Fibroblast of the conjunctiva (primary cell): ENCODE data around the gene DOK1.
"Not testable (repeated sequence)": the region's sequence is repeated elsewhere in the genome, so short reads cannot be mapped to it uniquely, and the experiment has no call there.

ENCODE experiments used
- DNase-seq: peaks from one replicate; pipeline ENCODE4 v3.0.0-alpha.2; 2010; ENCODE audit warnings: low read depth

DOK1 gene

GRCh38 chr2:74548900-74549826 is 5.4 kb upstream of the DOK1 start:
- DNase-seq = no peak

GRCh38 chr2:74550231-74550630 is 4.3 kb upstream of the DOK1 start:
- no peak for DNase-seq

- DNase-seq = no peak
Measured at GRCh38 chr2:74551530-74551929, 3.0 kb upstream of the DOK1 start.

GRCh38 chr2:74551942-74552913 is 2.3 kb upstream of the DOK1 start:
- DNase-seq = no peak

GRCh38 chr2:74552914-74553811 is 1.4 kb upstream of the DOK1 start:
- no peak for DNase-seq

- no peak for DNase-seq
Measured at GRCh38 chr2:74554820-74555531, 456 bp downstream of the DOK1 start.

DNA sequence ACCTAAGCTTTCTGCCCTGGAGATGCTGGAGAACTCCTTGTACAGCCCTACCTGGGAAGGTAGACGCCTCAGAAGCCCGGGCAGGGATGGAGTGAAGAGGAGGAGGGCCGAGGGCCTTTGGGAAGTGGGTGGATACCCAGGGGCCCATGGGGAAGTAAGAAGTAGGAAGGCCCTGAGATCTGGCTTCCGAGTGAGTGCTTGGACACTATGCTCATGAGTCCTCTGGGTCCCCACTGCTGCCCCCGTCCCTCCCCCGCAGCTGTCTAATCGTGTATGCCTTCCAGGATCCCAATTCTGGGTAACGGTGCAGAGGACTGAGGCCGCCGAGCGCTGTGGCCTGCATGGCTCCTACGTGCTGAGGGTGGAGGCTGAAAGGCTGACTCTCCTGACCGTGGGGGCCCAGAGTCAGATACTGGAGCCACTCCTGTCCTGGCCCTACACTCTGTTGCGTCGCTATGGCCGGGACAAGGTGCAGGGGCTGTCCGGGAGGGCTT is 1.1 kb downstream of the DOK1 start:
- DNase-seq = no peak

GRCh38 chr2:74556159-74556558 is 1.6 kb downstream of the DOK1 start:
- no peak for DNase-seq

DNA sequence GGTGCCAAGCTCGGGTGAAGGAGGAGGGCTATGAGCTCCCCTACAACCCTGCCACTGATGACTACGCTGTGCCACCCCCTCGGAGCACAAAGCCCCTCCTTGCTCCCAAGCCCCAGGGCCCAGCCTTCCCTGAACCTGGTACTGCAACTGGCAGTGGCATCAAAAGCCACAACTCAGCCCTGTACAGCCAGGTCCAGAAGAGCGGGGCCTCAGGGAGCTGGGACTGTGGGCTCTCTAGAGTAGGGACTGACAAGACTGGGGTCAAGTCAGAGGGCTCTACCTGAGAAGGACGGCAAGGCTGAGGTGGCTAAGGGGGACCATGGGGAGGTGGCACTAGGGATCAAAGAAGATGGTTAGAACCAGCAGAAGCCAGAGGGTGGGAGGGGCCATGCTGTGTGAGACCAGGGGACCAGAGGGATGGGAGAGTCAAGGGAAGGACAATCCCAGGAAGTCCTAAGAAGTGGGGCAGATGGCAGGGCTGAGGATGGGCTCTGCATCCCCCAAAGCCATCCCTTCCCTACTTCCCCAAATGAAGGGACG is 2.4 kb downstream of the DOK1 start:
- no peak for DNase-seq

DNA sequence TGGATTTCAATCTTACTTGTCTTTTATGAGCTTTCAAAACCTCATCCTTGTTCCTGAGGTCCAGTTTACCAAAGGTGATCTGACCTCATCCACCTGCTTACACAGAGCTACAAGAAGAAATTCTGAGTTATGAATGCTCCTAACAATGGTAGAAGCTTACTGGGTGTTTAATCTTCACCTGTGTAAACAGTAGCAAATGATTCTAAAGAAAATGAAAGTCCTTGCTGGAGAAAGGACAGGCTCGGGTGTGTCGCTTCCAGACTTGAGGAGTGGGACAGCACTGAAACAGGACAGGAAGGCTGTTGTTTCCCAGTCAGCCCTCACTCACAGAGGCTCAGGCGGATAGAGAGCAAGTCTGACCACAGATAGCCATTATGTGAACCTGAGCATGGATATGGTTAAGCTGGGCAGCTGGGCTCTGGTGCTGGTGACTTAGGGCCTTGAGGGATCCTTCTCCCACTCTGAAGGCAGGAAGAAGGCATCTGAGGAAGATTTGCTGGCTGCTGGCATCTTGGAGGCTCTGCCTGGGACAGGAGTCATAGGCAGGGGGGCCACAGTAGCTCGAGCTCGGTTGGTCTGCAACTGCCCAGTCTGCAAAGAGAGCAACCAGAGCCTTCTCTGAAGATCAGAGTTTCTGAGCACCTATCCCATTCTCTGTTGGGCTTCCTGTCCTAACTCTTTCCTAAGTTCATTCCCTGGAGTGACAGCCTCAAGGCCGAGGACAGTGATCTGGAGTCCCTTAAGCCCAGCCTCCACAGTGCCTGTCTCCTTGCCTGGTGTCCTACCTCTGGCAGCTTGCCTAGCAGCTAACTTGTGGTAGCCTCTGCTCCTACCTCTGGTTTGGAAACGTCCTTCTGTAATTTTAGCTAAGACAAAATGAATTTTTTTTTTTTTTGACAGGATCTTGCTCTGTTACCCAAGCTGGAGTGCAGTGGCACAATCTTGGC is 4.0 kb downstream of the DOK1 start:
- DNase-seq = no peak

DNA sequence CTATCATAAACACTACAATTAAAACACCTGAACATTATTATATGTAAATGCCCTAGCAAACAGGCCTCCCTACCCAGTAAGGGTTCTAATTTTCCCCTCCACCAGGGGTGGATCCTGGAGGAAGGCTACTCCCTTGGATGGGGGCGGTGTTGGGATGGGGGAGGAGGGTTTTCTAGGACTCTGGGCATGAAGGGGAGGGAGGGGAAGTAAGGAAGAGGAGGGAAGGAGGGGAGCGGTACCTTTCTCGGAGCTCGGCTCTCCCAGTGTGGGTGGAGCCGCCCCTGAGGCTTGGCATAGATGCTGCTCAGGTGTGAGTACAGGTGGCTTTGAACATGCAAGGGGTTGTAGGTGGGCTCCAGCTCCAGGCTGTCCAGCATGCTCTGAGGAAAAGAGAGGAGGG is 5.4 kb downstream of the DOK1 start:
- no peak for DNase-seq

DNA sequence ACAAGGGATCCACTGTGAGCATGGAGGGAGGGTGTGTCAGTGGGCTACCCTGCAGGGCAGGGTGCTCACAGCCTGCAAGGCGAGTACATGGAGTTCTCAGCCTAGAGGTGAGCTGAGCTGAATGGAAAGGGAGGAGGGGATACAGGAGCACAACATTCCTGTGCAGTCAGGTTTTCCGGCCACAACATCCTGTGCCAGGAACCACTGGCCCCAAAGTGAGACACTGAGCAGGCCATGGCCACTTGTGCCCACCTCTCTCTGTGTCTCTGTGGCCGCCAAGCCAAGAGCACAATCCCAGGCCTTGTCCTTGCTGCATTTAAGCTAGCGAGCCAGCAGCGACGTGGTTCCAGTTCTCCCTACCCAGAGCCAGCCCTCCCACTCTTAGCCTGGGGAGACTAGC is 6.1 kb downstream of the DOK1 start:
- DNase-seq = no peak

GRCh38 chr2:74561022-74561421 is 6.5 kb downstream of the DOK1 start:
- not testable (repeated sequence) for DNase-seq

- DNase-seq = no peak
Measured at GRCh38 chr2:74562126-74562775, 7.7 kb downstream of the DOK1 start.

GRCh38 chr2:74564222-74564621 is 9.7 kb downstream of the DOK1 start:
- no peak for DNase-seq

DNA sequence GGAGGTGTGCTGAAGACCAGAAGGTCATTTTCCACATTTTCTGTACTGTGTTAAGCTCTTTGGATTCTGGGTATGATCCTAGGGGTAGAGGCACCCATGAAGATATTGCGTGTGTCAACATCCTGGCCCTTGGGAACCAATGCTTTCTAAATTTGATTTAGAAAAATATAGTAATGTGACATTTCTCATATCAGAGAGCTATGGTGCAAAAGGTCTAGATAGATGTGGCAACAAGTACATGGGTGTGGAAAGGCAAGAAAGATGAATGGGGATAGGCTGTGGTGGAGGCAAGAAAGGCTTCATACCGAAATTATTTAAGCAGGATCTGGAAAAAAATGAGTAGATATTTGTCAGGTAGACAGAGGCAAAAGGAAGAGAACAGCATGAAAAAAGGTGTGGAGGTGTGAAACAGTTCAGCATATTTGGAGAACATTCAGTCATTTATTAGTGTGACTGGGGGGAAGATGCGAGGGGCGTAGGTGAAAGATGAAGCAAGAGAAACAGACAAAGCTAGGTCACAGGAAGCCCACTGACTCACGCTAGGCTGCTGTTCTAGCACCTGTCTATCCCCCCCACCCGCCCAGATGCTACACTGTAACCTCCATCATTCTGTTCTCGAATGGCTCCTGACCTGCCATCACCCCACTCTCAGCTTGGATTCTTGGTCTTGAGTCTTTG is 11.7 kb downstream of the DOK1 start:
- no peak for DNase-seq

DNA sequence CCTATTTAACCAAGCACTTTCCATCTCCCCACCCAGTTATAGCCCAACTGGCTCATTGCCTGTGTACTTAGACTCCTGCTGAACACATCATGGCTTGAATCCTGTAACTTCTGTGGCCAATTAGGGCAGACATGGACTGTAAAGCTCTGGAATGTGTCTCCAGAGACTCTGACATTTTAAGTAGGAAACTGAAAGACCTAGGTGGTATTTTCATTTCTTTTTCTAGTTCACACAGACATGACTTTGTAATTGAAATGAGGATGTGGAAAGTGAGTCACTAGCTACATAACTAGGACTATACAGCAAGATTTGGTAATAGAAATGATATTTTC is 12.2 kb downstream of the DOK1 start:
- DNase-seq = peak; percentile 93

DNA sequence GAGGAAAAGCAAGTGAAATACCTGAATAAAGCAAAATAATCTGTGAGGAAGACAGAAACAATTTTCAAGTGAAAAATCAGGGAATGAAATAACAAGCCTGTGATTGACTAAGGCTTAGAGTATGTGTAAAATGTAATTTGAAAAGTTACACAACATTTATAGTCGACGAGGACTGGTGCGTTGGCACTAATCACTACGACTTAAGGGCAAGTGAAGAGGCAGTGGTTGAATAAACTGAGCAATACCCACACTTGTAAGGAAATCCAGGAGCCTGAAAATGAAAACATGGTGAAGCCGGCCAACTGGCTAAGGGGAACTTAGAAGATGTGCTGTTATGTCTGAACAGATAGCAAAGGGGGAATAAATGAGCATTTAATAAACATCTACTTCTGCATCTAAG is 13.4 kb downstream of the DOK1 start:
- DNase-seq = peak; percentile 84

GRCh38 chr2:74569686-74570085 is 15.2 kb downstream of the DOK1 start:
- DNase-seq = no peak
